ENCODE measurements around the gene TMEM119. TPM values are rescaled to one million over a fixed set of nuclear protein-coding genes. Genes with fewer than 3 reads are reported as not detected.

Gene TMEM119
- total and polyA plus RNA-seq, 2 of the 8 experiments (the other 6 are each of a cell fraction or from before 2014, with no cell fraction given), result 0.35 to 0.61 TPM

DNA sequence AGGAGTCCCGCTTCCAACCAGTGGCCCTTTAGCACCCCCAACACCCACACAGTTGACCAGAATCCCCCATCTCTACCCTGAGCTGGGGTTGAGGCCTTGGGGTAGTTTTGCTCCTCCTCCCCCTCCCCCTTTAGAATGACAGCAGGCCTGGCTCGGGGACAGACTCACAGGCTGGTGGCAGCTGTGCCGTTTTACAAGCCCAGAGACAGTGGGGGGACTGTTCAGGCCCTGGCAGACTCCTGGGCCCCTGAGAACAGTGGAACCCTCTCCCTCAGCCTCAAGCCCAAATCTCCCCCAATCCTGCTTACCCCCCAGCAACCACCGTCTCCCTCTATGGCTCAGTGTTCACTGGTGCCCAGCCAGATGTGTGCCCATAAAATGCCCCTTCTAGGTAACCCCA, 10.1 kb downstream of the TMEM119 start (continued):
- TF ChIP-seq, protein P1, sequence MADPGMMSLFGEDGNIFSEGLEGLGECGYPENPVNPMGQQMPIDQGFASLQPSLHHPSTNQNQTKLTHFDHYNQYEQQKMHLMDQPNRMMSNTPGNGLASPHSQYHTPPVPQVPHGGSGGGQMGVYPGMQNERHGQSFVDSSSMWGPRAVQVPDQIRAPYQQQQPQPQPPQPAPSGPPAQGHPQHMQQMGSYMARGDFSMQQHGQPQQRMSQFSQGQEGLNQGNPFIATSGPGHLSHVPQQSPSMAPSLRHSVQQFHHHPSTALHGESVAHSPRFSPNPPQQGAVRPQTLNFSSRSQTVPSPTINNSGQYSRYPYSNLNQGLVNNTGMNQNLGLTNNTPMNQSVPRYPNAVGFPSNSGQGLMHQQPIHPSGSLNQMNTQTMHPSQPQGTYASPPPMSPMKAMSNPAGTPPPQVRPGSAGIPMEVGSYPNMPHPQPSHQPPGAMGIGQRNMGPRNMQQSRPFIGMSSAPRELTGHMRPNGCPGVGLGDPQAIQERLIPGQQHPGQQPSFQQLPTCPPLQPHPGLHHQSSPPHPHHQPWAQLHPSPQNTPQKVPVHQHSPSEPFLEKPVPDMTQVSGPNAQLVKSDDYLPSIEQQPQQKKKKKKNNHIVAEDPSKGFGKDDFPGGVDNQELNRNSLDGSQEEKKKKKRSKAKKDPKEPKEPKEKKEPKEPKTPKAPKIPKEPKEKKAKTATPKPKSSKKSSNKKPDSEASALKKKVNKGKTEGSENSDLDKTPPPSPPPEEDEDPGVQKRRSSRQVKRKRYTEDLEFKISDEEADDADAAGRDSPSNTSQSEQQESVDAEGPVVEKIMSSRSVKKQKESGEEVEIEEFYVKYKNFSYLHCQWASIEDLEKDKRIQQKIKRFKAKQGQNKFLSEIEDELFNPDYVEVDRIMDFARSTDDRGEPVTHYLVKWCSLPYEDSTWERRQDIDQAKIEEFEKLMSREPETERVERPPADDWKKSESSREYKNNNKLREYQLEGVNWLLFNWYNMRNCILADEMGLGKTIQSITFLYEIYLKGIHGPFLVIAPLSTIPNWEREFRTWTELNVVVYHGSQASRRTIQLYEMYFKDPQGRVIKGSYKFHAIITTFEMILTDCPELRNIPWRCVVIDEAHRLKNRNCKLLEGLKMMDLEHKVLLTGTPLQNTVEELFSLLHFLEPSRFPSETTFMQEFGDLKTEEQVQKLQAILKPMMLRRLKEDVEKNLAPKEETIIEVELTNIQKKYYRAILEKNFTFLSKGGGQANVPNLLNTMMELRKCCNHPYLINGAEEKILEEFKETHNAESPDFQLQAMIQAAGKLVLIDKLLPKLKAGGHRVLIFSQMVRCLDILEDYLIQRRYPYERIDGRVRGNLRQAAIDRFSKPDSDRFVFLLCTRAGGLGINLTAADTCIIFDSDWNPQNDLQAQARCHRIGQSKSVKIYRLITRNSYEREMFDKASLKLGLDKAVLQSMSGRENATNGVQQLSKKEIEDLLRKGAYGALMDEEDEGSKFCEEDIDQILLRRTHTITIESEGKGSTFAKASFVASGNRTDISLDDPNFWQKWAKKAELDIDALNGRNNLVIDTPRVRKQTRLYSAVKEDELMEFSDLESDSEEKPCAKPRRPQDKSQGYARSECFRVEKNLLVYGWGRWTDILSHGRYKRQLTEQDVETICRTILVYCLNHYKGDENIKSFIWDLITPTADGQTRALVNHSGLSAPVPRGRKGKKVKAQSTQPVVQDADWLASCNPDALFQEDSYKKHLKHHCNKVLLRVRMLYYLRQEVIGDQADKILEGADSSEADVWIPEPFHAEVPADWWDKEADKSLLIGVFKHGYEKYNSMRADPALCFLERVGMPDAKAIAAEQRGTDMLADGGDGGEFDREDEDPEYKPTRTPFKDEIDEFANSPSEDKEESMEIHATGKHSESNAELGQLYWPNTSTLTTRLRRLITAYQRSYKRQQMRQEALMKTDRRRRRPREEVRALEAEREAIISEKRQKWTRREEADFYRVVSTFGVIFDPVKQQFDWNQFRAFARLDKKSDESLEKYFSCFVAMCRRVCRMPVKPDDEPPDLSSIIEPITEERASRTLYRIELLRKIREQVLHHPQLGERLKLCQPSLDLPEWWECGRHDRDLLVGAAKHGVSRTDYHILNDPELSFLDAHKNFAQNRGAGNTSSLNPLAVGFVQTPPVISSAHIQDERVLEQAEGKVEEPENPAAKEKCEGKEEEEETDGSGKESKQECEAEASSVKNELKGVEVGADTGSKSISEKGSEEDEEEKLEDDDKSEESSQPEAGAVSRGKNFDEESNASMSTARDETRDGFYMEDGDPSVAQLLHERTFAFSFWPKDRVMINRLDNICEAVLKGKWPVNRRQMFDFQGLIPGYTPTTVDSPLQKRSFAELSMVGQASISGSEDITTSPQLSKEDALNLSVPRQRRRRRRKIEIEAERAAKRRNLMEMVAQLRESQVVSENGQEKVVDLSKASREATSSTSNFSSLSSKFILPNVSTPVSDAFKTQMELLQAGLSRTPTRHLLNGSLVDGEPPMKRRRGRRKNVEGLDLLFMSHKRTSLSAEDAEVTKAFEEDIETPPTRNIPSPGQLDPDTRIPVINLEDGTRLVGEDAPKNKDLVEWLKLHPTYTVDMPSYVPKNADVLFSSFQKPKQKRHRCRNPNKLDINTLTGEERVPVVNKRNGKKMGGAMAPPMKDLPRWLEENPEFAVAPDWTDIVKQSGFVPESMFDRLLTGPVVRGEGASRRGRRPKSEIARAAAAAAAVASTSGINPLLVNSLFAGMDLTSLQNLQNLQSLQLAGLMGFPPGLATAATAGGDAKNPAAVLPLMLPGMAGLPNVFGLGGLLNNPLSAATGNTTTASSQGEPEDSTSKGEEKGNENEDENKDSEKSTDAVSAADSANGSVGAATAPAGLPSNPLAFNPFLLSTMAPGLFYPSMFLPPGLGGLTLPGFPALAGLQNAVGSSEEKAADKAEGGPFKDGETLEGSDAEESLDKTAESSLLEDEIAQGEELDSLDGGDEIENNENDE (IDR thresholded peaks at IDR 0.05; ENCODE audit: insufficient replicate concordance, low read length), result no peak
- TF ChIP-seq JUN (IDR thresholded peaks at IDR 0.05; ENCODE audit: low read depth, low read length) (no peak), GTF2F1 (IDR thresholded peaks at IDR 0.05; ENCODE audit: borderline replicate concordance, low read depth, low read length) (no peak), CHD1 (IDR thresholded peaks at IDR 0.05; ENCODE audit: low read depth, low read length) (no peak), TAF7 (optimal IDR thresholded peaks at IDR 0.05; ENCODE audit: borderline replicate concordance, low read depth, low read length) (no peak), HDAC6 (IDR thresholded peaks at IDR 0.05; ENCODE audit: low read depth, low read length) (no peak), RFX5 (IDR thresholded peaks at IDR 0.05; ENCODE audit: borderline replicate concordance, low read depth, low read length) (no peak)
